HG03280 (cell line): Measurements from ENCODE around the gene CERS2.

Experiments
- ATAC-seq: cut with Tn5 transposase; IDR thresholded peaks from one replicate; pipeline ENCODE4 v1.9.1; 2021; ENCODE audit warnings: mild to moderate bottlenecking, moderate library complexity; ENCODE audit not compliant: unreplicated experiment

The CERS2 gene

DNA sequence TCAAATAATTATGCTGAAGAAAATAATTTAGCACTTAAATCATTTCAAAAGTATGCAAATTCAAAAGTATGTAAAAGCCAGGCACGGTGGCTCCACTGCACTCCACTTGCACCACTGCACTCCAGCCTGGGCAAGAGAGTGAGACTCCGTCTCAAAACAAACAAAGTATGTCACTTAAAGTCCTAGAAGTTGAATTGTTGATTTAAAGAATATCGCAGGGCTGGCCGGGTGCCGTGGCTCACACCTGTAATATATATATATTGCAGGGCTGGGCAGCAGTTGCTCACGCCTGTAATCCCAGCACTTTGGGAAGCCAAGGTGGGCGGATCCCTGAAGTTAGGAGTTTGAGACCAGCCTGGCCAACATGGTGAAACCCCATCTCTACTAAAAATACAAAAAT is 57.2 kb downstream of the CERS2 start:
- no peak for ATAC-seq
